Left forelimb (tissue), 1 donor: ENCODE results near the gene PLD1.
"Not testable (repeated sequence)": the region's sequence is repeated elsewhere in the genome, so short reads cannot be mapped to it uniquely, and the experiment has no call there.

Source experiments
- DNase-seq: peaks from one replicate; pipeline ENCODE4 v3.0.0-alpha.2; 2018; ENCODE audit warnings: low spot score

Gene PLD1

DNA sequence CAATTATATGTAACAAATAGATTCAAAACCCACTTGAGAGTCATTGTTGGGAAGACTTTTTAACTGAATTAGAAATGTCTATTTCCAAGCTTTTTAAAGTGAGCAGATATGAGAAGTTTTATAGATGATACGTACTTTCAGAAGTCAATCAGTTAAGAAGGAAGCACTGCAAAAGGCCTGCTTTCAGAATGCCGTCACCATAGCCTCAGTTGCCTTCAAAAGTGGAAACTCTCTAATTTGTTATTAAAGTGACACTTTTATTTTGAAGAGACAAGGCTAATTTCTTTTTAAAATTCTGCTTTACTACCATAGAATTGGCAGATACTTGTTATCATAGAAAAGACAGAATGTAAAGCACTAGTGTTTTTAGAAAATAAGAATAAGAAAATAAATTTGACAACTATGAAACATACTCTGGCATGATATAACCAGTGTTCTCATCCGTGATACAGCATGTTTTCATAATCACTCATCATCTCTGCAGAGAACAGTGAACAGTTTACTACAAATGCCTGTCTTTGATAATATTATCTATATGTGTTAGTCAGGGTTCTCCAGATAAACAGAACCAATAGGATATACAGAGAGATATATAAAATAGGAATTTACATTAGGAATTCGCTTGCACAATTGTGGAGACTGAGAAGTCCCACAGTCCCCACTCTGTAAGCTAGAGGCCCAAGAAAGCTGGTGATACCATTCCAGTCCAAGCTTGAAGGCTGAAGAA, 7.0 kb upstream of the PLD1 start:
- DNase-seq: no peak

GRCh38 chr3:171815973-171816595, 5.8 kb upstream of the PLD1 start:
- DNase-seq: no peak

GRCh38 chr3:171814662-171815061, 4.4 kb upstream of the PLD1 start:
- not testable (repeated sequence) for DNase-seq

DNA sequence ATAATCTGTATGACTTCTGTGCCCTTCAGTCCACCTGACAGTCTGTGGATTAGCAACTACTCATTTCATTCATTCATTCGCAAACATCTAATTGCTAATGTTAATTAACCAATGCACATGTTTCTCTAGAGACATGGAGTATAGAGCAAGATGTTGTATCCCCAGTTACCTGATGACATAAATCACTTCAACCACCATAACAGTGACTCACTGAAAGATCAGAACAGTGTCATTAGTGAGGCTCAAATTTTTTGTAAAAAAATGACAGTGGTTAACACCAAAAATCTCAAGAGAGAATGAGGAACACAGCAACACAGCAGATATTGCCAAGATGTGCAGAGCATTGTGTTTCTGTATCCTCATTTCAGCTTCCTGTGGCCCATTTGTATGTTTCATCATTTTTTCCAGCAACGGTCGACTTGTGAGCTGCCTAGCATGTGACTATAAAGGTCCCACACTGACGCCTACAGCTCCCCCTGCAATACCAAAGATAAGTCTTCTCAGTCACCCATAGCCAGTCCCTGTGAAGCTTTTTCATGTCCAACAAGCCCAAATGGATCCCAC, 3.7 kb upstream of the PLD1 start:
- DNase-seq: no peak

- no peak for DNase-seq
Measured at GRCh38 chr3:171813278-171813896, 3.1 kb upstream of the PLD1 start.

- no peak for DNase-seq
Measured at GRCh38 chr3:171812811-171813210, 2.5 kb upstream of the PLD1 start.

GRCh38 chr3:171811913-171812335, 1.6 kb upstream of the PLD1 start:
- no peak for DNase-seq

- no peak for DNase-seq
Measured at GRCh38 chr3:171811295-171811912, 1.1 kb upstream of the PLD1 start.

DNA sequence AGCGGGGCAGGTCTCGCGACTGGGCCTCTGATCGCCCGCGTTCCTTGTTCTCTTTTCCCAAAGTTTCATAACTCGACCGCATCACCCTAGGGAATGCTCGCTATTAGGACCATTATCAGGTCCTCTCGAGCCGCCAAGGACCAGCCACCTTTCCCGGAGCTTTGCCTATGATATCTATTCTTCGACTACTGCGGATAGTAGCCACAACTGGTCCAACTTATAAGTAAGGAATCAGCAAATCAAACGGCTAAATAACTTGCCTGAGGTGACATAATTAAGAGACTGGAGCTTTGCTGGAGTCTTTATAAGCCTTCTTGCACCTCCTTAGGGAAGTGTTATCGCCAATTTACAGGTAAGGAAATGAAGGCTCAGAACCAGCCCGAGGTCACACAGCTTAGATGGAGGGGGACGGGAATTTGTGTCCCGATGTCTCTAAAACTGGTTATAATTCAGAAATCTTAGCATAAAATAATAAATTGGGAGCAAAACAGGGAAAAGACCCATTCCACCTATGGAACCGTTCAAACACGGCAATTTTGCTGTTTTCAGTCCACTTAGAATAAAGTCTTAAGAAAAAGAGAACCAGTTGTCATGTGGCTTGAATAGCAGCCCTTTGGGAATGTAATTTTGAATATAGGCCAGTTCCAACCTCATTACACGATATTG, 479 bp upstream of the PLD1 start:
- no peak for DNase-seq

DNA sequence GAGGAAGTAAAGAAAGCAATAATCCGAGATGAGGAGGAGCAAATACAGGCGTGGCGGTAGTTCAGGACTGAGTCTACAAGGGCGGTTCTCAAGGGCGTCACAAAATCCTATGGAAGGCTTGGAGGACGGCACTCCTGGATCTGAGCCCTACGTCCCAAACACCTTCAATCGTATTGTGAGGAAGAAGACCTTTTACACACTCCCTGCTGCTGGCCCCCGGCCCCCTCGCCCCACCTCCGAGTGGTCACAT, 747 bp downstream of the PLD1 start:
- DNase-seq: peak; percentile 87

DNA sequence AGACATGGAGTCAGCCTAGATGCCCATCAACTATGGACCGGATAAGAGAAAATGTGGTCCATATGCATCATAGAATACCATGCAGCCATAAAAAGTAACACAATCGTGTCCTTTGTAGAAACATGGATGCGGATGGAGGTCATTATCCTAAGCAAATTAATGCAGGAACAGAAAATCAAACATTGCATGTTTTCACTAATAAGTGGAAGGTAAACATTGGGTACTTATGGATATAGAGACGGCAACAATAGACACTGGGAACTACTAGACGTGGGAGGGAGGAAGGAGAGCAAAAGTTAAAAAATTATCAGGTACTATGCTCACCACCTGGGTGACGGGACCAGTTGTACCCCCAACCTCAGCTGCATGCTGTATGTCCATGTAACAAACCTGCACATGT, 2.5 kb downstream of the PLD1 start:
- no peak for DNase-seq

DNA sequence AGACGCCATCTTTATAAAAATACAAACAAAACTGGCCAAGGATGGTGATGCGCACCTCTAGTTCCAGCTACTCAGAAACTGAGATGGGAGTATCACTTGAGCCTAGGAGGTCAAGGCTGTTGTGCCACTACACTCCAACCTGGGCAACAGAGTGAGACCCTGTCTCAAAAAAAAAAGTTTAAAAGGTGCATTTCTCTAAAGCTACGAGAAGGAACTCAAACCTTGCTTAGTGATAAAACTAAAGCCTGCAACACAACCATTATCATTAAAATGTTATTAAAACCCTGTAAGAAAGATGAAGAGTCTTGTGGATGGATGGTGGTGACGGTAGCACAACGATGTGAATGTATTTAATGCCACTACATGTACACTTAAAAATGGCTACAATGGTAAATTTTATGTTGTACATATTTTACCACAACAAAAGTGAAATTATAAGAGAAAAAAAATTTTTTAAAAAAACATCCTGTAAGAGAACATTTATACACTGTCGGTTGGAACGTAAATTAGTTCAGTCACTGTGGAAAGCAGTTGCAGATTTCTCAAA, 3.1 kb downstream of the PLD1 start:
- no peak for DNase-seq

GRCh38 chr3:171806200-171807128, 3.8 kb downstream of the PLD1 start:
- no peak for DNase-seq

DNA sequence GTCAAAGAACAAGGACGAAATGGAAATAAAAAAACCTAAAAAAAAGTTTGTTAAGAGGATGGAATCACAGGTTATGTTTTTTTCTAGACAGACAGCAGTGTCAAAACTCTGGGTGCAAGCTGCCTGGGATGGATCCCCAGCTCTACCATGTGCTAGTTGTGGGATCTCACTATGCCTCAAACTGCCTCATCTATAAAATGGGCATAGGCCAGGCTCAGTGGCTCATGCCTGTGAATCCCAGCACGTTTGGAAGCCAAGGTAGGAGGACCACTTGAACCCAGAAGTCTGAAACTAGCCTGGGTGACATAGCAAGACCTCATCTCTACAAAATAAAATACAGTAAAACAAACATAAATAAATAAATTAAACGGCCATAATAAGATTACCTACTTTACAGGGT, 4.6 kb downstream of the PLD1 start:
- DNase-seq: no peak

DNA sequence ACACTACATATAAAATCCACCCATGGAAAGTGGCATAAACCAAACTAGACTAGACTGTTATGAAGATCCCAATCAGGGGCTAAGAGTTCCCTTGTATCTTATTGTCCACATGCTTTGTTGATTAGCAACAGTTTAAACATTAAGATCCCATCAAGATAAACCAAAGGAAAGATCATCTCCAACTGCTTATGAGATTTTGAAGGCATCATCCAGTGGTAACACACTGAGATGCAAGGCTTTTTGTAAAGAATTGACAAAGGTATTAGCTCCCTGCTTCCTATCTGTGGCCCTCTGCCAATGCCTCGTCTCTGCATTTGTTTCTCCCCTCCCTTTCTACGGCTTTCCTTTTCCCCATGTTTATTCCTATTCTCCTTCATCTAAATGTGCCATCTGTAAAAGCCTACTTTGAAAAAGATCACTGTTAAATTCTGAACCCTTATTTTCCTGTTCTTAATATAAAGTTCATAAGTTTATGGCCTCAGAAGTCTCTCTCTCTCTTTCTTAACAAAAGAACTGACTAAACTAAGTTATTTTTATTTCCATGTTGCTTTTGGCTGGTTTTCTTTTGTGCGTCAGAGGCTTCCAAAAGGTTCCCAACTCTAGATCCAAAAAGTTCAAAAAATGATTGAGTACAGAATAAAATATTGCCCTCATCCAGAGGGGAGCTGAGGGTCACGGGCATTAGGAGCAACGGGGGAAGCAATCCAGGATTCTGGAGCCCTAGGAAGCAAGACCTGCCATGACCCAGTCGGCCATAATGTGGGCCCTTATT, 5.5 kb downstream of the PLD1 start:
- no peak for DNase-seq

DNA sequence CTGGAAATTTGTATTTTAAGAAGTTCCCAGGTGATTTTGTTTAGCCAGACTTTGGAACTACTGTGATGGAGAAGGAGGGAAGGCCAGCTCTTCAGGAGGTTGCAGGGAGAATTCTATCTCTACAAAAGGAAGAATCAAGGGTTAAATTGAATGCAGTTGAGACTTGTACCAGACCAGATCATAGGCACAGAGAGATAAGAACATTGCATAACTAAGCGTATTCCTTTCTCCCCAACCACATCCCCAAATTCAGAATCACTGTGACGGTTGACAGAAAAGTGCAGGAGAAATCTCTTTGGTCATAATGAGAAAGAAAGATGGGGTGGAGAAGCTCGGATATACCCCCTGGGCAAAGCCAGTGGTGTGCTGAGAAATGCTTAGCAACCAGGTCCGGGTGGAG, 7.2 kb downstream of the PLD1 start:
- no peak for DNase-seq

DNA sequence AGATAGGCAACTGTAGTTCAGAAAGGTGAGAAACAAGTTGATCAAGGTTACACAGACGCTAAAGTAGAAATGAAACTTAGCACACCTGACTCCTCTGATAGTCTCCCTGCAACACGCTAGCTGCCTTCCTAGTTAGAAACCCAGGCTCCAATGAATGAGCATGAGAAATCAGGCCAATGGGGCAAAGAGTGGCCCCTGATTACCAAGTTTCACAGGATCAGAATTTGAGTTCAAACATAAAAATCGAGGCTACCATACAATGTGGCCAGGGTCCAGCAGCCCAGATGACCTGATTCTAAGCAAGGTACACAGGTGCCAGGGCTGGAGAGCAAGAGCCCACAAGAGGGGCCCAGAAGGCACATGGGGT, 7.7 kb downstream of the PLD1 start:
- no peak for DNase-seq

- DNase-seq: no peak
Measured at GRCh38 chr3:171801738-171802589, 8.3 kb downstream of the PLD1 start.

DNA sequence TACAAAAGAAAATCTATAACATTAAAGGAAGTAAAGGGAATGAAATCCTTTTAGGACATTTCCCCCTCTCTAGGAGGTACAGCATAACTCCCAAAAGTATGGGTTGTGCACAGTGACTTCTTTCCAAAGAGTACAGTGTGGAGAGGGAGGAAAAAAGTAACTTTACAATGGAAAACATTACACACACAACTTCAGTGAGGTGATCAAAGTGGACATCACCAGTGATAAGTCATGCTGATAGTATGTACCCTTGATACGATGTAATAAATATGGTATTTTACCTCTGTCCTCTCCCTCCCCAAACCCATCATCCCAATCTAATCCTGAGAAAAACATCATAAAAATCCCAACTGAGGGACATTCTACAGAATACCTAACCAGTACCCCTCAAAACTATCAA, 10.8 kb downstream of the PLD1 start:
- DNase-seq: no peak
